ENCODE measurements around the gene ATP8B4. TPM values are rescaled to one million over a fixed set of nuclear protein-coding genes. Genes with fewer than 3 reads are reported as not detected.

Gene ATP8B4
- total RNA-seq, 2 donors from 2014 or later: 16.8 to 16.9 TPM

DNA sequence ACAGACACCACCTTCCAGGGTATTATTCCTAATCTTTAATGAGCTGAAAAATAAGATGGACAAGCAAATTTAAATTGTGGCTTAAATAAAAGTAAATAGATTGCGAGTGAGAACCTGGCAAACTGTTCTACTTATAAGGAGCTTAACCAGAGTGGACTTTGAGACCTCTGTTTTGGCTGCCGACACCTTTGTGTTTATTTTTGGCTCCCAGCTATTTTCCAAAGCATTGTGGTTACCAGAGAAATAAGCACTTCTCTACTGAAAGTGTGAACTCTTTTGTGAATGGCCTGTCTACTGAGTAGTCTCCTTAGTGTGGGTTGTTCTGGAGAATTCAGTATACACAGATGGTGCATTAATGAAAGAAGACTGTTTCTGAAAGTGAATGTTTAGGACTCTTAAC is 109.4 kb downstream of the ATP8B4 start:
- H3K36me3 ChIP-seq: no peaks in the 10 kb centered on the region
- no peaks in the 10 kb centered on the region for H3K27me3 ChIP-seq (replicated peaks; ENCODE audit: insufficient read depth)
- TF ChIP-seq CTCF (IDR thresholded peaks at IDR 0.05): no peak
- no peak overlapping the region for H3K27ac ChIP-seq
- H3K4me3 ChIP-seq: no peak overlapping the region
- ATAC-seq (ENCODE audit: insufficient number of reproducible peaks, low FRiP score, low read depth) (no peak), DNase-seq (ENCODE audit: low spot score) (no peak)
- peaks cover 5 to 6% of the 10 kb centered on the region in 2 donors for H3K4me1 ChIP-seq (ENCODE audit: control insufficient read depth in 1 of 2, low read depth in 2 of 2)
- no peaks in the 10 kb centered on the region for H3K9me3 ChIP-seq

- TF ChIP-seq CTCF (IDR thresholded peaks at IDR 0.05): peak; percentile 82
- Histone ChIP-seq H3K36me3 (no peaks in the 10 kb centered on the region), H3K27ac (no peak overlapping the region), H3K4me1 (ENCODE audit: control insufficient read depth in 1 of 2, low read depth in 2 of 2) (peaks cover 0 to 11% of the 10 kb centered on the region in 2 donors), H3K9me3 (no peaks in the 10 kb centered on the region), H3K4me3 (no peak overlapping the region), H3K27me3 (replicated peaks; ENCODE audit: insufficient read depth) (no peaks in the 10 kb centered on the region)
- DNase-seq (ENCODE audit: low spot score) (peak; percentile 53), ATAC-seq (ENCODE audit: insufficient number of reproducible peaks, low FRiP score, low read depth) (peak; percentile 50)
Observed at GRCh38 chr15:50003786-50004334, 115.2 kb downstream of the ATP8B4 start.

DNA sequence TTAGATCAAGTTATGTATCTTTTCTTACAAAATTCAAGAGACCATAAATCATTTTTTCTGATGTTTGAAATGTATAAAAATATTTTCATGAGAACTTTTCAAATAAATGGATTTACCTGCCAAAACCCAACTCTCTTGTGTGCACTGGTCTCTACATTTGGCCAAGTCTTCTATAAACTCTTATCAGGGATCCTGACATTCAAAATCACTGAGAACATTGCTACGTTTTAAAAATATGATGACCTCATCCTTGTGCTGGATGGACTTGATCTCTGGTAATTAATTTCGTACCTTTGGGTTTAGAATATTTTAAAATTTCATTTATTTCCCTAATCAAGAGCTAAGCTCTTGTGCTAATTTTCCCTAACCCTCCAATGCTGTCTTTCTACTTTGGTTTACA is 127.4 kb downstream of the ATP8B4 start:
- no peaks in the 10 kb centered on the region for H3K9me3 ChIP-seq
- DNase-seq (ENCODE audit: low spot score): no peak
- no peaks in the 10 kb centered on the region for H3K36me3 ChIP-seq
- H3K4me3 ChIP-seq: no peak overlapping the region
- H3K27ac ChIP-seq: peak overlapping the region; percentile 73 to 86
- peaks cover 31 to 77% of the 10 kb centered on the region in 2 donors for H3K4me1 ChIP-seq (ENCODE audit: control insufficient read depth in 1 of 2, low read depth in 2 of 2)
- no peak for ATAC-seq (ENCODE audit: insufficient number of reproducible peaks, low FRiP score, low read depth)
- H3K27me3 ChIP-seq (replicated peaks; ENCODE audit: insufficient read depth): no peaks in the 10 kb centered on the region
- no peak for TF ChIP-seq CTCF (IDR thresholded peaks at IDR 0.05)

GRCh38 chr15:49990835-49991545 is 128.0 kb downstream of the ATP8B4 start:
- Histone ChIP-seq H3K4me3 (no peak overlapping the region), H3K4me1 (ENCODE audit: control insufficient read depth in 1 of 2, low read depth in 2 of 2) (peaks cover 33 to 82% of the 10 kb centered on the region in 2 donors), H3K27me3 (replicated peaks; ENCODE audit: insufficient read depth) (no peaks in the 10 kb centered on the region), H3K36me3 (no peaks in the 10 kb centered on the region), H3K27ac (peak overlapping the region; percentile 20 to 86), H3K9me3 (no peaks in the 10 kb centered on the region)
- no peak for DNase-seq (ENCODE audit: low spot score)
- ATAC-seq (ENCODE audit: insufficient number of reproducible peaks, low FRiP score, low read depth): no peak
- no peak for TF ChIP-seq CTCF (IDR thresholded peaks at IDR 0.05)

DNA sequence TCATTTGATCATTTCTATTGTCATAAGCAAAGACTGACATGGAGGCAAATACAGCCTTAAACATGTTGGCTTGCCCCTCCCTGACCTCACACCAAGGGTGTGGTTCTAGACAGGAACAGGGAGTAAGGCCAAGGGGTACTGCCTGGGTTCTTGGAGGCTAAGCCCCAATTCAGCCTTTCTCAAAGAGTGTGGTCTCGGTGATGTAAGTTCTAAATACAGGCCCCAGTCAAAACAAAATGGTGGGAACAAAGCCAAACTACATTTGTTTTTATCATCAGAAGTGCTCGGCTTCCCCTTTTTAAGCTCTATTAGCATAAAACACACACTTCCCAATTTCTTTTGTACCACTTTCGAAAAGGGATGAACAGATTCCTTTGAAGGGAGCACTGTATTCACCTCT is 129.5 kb downstream of the ATP8B4 start:
- no peak for ATAC-seq (ENCODE audit: insufficient number of reproducible peaks, low FRiP score, low read depth)
- TF ChIP-seq CTCF (IDR thresholded peaks at IDR 0.05): no peak
- peaks cover 33 to 81% of the 10 kb centered on the region in 2 donors for H3K4me1 ChIP-seq (ENCODE audit: control insufficient read depth in 1 of 2, low read depth in 2 of 2)
- DNase-seq (ENCODE audit: low spot score): no peak
- H3K36me3 ChIP-seq: no peaks in the 10 kb centered on the region
- peak overlapping the region; percentile 75 to 86 for H3K27ac ChIP-seq
- no peaks in the 10 kb centered on the region for H3K27me3 ChIP-seq (replicated peaks; ENCODE audit: insufficient read depth)
- no peak overlapping the region for H3K4me3 ChIP-seq
- H3K9me3 ChIP-seq: no peaks in the 10 kb centered on the region
